ENCODE measurements around the gene ABHD8. TPM values are rescaled to one million over a fixed set of nuclear protein-coding genes. Genes with fewer than 3 reads are reported as not detected.

The ABHD8 gene
- total and polyA plus RNA-seq, 2 of the 13 experiments (the other 11 are each of a cell fraction or from before 2014, with no cell fraction given): 6.3 to 7.2 TPM

GRCh38 chr19:17336872-17337674 lies 33.8 kb upstream of the ABHD8 start, which contains the start of gene GTPBP3 (continued):
- TF ChIP-seq CREM (IDR thresholded peaks at IDR 0.05) (peak; percentile 86), CREM (CRISPR knock-in tag; IDR thresholded peaks at IDR 0.05) (no peak), RNF2 (conservative IDR thresholded peaks at IDR 0.05; ENCODE audit: low read depth) (peak; percentile 77), BCLAF1 (IDR thresholded peaks at IDR 0.05) (no peak), MYPOP (CRISPR knock-in tag; IDR thresholded peaks at IDR 0.05) (peak; percentile 71; the same call in 1 of the 2 replicates), REL (CRISPR knock-in tag; conservative IDR thresholded peaks at IDR 0.05) (0 out of 2 replicates have a peak, but pooled peaks have one; percentile 25), ZMYM4 (CRISPR knock-in tag; IDR thresholded peaks at IDR 0.05) (0 out of 2 replicates have a peak, but pooled peaks have one; percentile 12), ISL2 (CRISPR knock-in tag; IDR thresholded peaks at IDR 0.05) (peak; percentile 34; the same call in 1 of the 2 replicates), MTF2 (CRISPR knock-in tag; IDR thresholded peaks at IDR 0.05; ENCODE audit: borderline replicate concordance) (no peak), SP5 (CRISPR knock-in tag; IDR thresholded peaks at IDR 0.05; ENCODE audit: borderline replicate concordance, low read depth) (peak; percentile 84), ZNF777 (CRISPR knock-in tag; IDR thresholded peaks at IDR 0.05) (peak; percentile 13; the same call in 1 of the 2 replicates), HNRNPL (IDR thresholded peaks at IDR 0.05; ENCODE audit: low read depth, low read length) (no peak), GTF3A (CRISPR knock-in tag; conservative IDR thresholded peaks at IDR 0.05) (no peak), ZBTB43 (CRISPR knock-in tag; conservative IDR thresholded peaks at IDR 0.05) (peak; percentile 45; the same call in 1 of the 2 replicates), FLYWCH1 (CRISPR knock-in tag; IDR thresholded peaks at IDR 0.05) (no peak), KDM5A (IDR thresholded peaks at IDR 0.05; ENCODE audit: borderline replicate concordance, low read length) (peak; percentile 97), SPEN (CRISPR knock-in tag; IDR thresholded peaks at IDR 0.05; ENCODE audit: low read depth) (peak; percentile 53), TFE3 (CRISPR knock-in tag; IDR thresholded peaks at IDR 0.05) (peak; percentile 9), ZBTB38 (CRISPR knock-in tag; IDR thresholded peaks at IDR 0.05) (no peak), ZNF709 (CRISPR knock-in tag; IDR thresholded peaks at IDR 0.05) (peak; percentile 26; the same call in 1 of the 2 replicates), CCDC6 (CRISPR knock-in tag; IDR thresholded peaks at IDR 0.05) (peak; percentile 83), JDP2 (CRISPR knock-in tag; IDR thresholded peaks at IDR 0.05; ENCODE audit: borderline replicate concordance) (no peak; the same call in 1 of the 2 replicates), SP1 (IDR thresholded peaks at IDR 0.05) (no peak), SP1 (CRISPR knock-in tag; IDR thresholded peaks at IDR 0.05) (peak; percentile 98), ZEB1 (IDR thresholded peaks at IDR 0.05; ENCODE audit: insufficient replicate concordance, low read depth) (peak; percentile 44)
